CD14-positive monocyte (primary cell): ENCODE data around the gene SPX. TPM values are rescaled to one million over a fixed set of nuclear protein-coding genes. Genes with fewer than 3 reads are reported as not detected.

Experiments
- DNase-seq, 3 donors: peaks; one replicate each; pipeline ENCODE4 v3.0.0-alpha.2; 2011 to 2022
- H2AFZ ChIP-seq: 2 replicates; pipeline ENCODE4 v1.6.0; 2012; ENCODE audit warnings: mild to moderate bottlenecking, low read depth, low read length, inconsistent platforms; ENCODE audit not compliant: insufficient read depth, poor library complexity, severe bottlenecking
- H3K27ac ChIP-seq, 2 donors: 1 replicate in 1 of 2; 2 replicates in 1 of 2; pipeline ENCODE4 v1.5.1; 2012 to 2013; ENCODE audit warnings: low read length in 2 of 2, control low read depth in 1 of 2, inconsistent platforms in 1 of 2, low read depth in 1 of 2, mild to moderate bottlenecking in 1 of 2
- H3K27me3 ChIP-seq, 2 donors: one replicate each; pipeline versions ENCODE4 v1.6.0 to v1.6.1; 2011 to 2013; ENCODE audit warnings: low read length in 2 of 2; ENCODE audit not compliant: control insufficient read depth in 2 of 2, insufficient read depth in 2 of 2
- H3K36me3 ChIP-seq, 2 donors: replicated peaks in 1 of 2; 1 replicate in 1 of 2; 2 replicates in 1 of 2; pipeline versions ENCODE4 v1.5.1 to v1.6.1; 2012 to 2013; ENCODE audit warnings: low read length in 2 of 2, control low read depth in 1 of 2, inconsistent platforms in 1 of 2, mild to moderate bottlenecking in 1 of 2; ENCODE audit not compliant: insufficient read depth in 2 of 2, control insufficient read depth in 1 of 2
- H3K4me1 ChIP-seq, 2 donors: 1 replicate in 1 of 2; 2 replicates in 1 of 2; pipeline versions ENCODE4 v1.5.1 to v1.6.1; 2012 to 2013; ENCODE audit warnings: low read length in 2 of 2, control low read depth in 1 of 2, inconsistent platforms in 1 of 2, mild to moderate bottlenecking in 1 of 2, moderate library complexity in 1 of 2; ENCODE audit not compliant: insufficient read depth in 2 of 2, control insufficient read depth in 1 of 2
- H3K4me2 ChIP-seq: replicated peaks from 2 replicates; pipeline ENCODE3; 2012; ENCODE audit warnings: low read length, moderate library complexity, mild to moderate bottlenecking; ENCODE audit not compliant: poor library complexity, severe bottlenecking; ENCODE audit errors: extremely low read depth
- H3K4me3 ChIP-seq, 3 experiments: fragments of 200-600 bp in 1 of 3; sonication (generic) in 1 of 3; replicated peaks in 1 of 3; 1 replicate in 2 of 3; 2 replicates in 1 of 3; pipeline ENCODE4 v1.5.1; 2011 to 2013; ENCODE audit warnings: low read length in 3 of 3, mild to moderate bottlenecking in 3 of 3, control low read depth in 2 of 3, low read depth in 2 of 3, inconsistent platforms in 1 of 3, moderate library complexity in 1 of 3
- H3K79me2 ChIP-seq: 2 replicates; pipeline ENCODE4 v1.6.0; 2012; ENCODE audit warnings: mild to moderate bottlenecking, control low read depth, inconsistent platforms, low read length, moderate library complexity; ENCODE audit not compliant: insufficient read depth
- H3K9ac ChIP-seq: 2 replicates; pipeline ENCODE4 v1.6.0; 2017; ENCODE audit warnings: low read length, mild to moderate bottlenecking; ENCODE audit not compliant: insufficient read depth, poor library complexity, severe bottlenecking
- H3K9me3 ChIP-seq, 2 donors: replicated peaks in 1 of 2; 1 replicate in 1 of 2; 2 replicates in 1 of 2; pipeline versions ENCODE4 v1.5.1 to v1.6.1; 2012 to 2013; ENCODE audit warnings: low read length in 2 of 2, control low read depth in 1 of 2; ENCODE audit not compliant: control insufficient read depth in 1 of 2, insufficient read depth in 1 of 2
- H4K20me1 ChIP-seq: 2 replicates; pipeline ENCODE4 v1.6.0; 2012; ENCODE audit warnings: mild to moderate bottlenecking, low read length, control low read depth, moderate library complexity; ENCODE audit not compliant: insufficient read depth
- H3K27ac Mint-ChIP-seq, 7 donors: one replicate each; pipeline ENCODE4 v1.8.0; 2020; ENCODE audit warnings: mild to moderate bottlenecking in 7 of 7, mixed read lengths in 7 of 7, moderate library complexity in 6 of 7, inconsistent platforms in 2 of 7
- H3K27me3 Mint-ChIP-seq, 3 donors: one replicate each; pipeline ENCODE4 v1.8.0; 2021 to 2022; ENCODE audit warnings: low read depth in 3 of 3, mild to moderate bottlenecking in 3 of 3, mixed read lengths in 3 of 3, moderate library complexity in 3 of 3, inconsistent platforms in 1 of 3
- H3K36me3 Mint-ChIP-seq, 2 donors: one replicate each; pipeline ENCODE4 v1.8.0; 2020; ENCODE audit warnings: mixed read lengths in 2 of 2, inconsistent platforms in 1 of 2, mild to moderate bottlenecking in 1 of 2
- H3K4me1 Mint-ChIP-seq: one replicate; pipeline ENCODE4 v1.8.0; 2020; ENCODE audit warnings: mild to moderate bottlenecking, mixed read lengths
- H3K4me3 Mint-ChIP-seq, 2 donors: one replicate each; pipeline ENCODE4 v1.8.0; 2020; ENCODE audit warnings: mild to moderate bottlenecking in 2 of 2, mixed read lengths in 2 of 2, moderate library complexity in 1 of 2
- H3K9me3 Mint-ChIP-seq, 7 donors: one replicate each; pipeline ENCODE4 v1.8.0; 2020 to 2022; ENCODE audit warnings: mixed read lengths in 7 of 7, mild to moderate bottlenecking in 6 of 7, moderate library complexity in 6 of 7, inconsistent platforms in 2 of 7
- WGBS: methylation state at CpG from one replicate; pipeline ENCODE4 v1.1.5; 2013; ENCODE audit warnings: missing lambda C conversion rate; ENCODE audit not compliant: insufficient coverage; 5-methylcytosine and 5-hydroxymethylcytosine counted together
- intact Hi-C, 2 donors: fragments of 100-400 bp; cut with micrococcal nuclease; formaldehyde crosslinking; loops; one replicate each; pipeline versions ENCODE4 v1.15.0 to v1.15.1; 2023
- polyA minus RNA-seq: library from RNA; depleted of rRNA, polyadenylated mRNA; stranded (reverse); fragments of >200 nt; gene quantifications from 2 replicates; pipeline ENCODE4 v1.2.3, GENCODE V29; 2012
- polyA plus RNA-seq, 3 donors: library from polyadenylated mRNA; depleted of rRNA in 1 of 3; unstranded in 2 of 3; stranded (reverse) in 1 of 3; fragments of 300-500 nt in 2 of 3; fragments of >200 nt in 1 of 3; fragmentation: Illumina TruSeq in 2 of 3; gene quantifications; 1 replicate in 2 of 3; 2 replicates in 1 of 3; pipeline ENCODE4 v1.2.3, GENCODE V29; 2012 to 2021
- total RNA-seq, 12 experiments: library from RNA in 1 of 12; stranded (reverse) in 1 of 12; fragments of 120-200 nt in 1 of 12; gene quantifications; one replicate each; pipeline ENCODE4 v1.2.4 and lab custom pipeline; 2013 to 2026; ENCODE audit warnings: mixed read lengths in 6 of 12, inconsistent platforms in 1 of 12
- TF ChIP-seq, protein P1 (sequence below): fragments of 200-600 bp; IDR thresholded peaks from one replicate; pipeline ENCODE4 v1.8.0; 2022; ENCODE audit warnings: antibody characterized with exemption, mild to moderate bottlenecking

The SPX gene, protein sequence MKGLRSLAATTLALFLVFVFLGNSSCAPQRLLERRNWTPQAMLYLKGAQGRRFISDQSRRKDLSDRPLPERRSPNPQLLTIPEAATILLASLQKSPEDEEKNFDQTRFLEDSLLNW
- 0.15 TPM for total RNA-seq (2013)
- under 1 TPM in 1 of 3 donors, not detected in 2; 0.21 TPM for polyA plus RNA-seq
- polyA minus RNA-seq, result not detected in 2 replicates
- 0 to 1.8 (median 0.21) reads per million in 11 experiments for total RNA-seq (lab: John Stamatoyannopoulos, UW)

DNA sequence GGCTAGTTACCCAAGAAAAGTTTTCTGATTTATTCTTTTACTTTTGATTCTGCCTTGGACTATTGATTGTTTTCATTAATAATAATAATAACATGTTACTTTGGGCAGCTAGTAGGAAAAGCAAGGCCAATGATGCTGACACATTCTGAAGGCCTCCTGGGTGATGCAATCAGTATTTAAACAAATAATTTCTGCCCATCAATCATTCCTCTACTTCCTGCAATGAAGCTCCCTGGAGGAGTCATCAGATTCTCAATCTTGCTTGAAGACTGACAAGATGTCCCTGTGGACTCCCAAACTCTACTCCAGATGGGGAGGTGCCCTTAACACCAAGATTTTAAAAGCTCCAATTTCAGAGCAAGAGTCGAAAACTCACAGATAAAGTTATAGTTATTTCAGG lies at the start of gene SPX:
Gene SPX, plus strand, starts transcription at position 244 of the 400 bp plus-strand sequence. CDS start 177 bp downstream, outside the sequence.
- Mint-ChIP-seq H3K27me3 (peaks cover 47 to 61% (median 50%) of the 10 kb centered on the region in 3 donors), H3K9me3 (peaks cover 2 to 5% (median 4%) of the 10 kb centered on the region in 7 donors), H3K27ac (peak within 1 kb of the TSS in 1 of 7 donors; percentile 19), H3K4me1 (peaks cover 6% of the 10 kb centered on the region), H3K36me3 (no peaks in the 10 kb centered on the region), H3K4me3 (peak within 1 kb of the TSS in 1 of 2 donors; percentile 80)
- no peak within 1 kb of the TSS for H3K4me3 ChIP-seq
- intact Hi-C loops, result no loop called here
- H3K27ac ChIP-seq, result no peak within 1 kb of the TSS
- TF ChIP-seq, protein P1, sequence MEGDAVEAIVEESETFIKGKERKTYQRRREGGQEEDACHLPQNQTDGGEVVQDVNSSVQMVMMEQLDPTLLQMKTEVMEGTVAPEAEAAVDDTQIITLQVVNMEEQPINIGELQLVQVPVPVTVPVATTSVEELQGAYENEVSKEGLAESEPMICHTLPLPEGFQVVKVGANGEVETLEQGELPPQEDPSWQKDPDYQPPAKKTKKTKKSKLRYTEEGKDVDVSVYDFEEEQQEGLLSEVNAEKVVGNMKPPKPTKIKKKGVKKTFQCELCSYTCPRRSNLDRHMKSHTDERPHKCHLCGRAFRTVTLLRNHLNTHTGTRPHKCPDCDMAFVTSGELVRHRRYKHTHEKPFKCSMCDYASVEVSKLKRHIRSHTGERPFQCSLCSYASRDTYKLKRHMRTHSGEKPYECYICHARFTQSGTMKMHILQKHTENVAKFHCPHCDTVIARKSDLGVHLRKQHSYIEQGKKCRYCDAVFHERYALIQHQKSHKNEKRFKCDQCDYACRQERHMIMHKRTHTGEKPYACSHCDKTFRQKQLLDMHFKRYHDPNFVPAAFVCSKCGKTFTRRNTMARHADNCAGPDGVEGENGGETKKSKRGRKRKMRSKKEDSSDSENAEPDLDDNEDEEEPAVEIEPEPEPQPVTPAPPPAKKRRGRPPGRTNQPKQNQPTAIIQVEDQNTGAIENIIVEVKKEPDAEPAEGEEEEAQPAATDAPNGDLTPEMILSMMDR, result no peak
- no peaks in the 10 kb centered on the region for H4K20me1 ChIP-seq
- no peak within 1 kb of the TSS for H3K9ac ChIP-seq
- peak within 1 kb of the TSS; percentile 64 for H2AFZ ChIP-seq
- no peak within 1 kb of the TSS for H3K4me2 ChIP-seq
- no peaks in the 10 kb centered on the region for H3K79me2 ChIP-seq
- no peaks in the 10 kb centered on the region for H3K36me3 ChIP-seq
- DNase-seq, result no peak
- no CpG with 5 or more reads among the region's 1 CpG for WGBS
- peaks cover 9 to 11% of the 10 kb centered on the region in 2 donors for H3K4me1 ChIP-seq
- H3K27me3 ChIP-seq, result peaks cover 56 to 59% of the 10 kb centered on the region in 2 donors
- H3K9me3 ChIP-seq, result peaks cover 0 to 7% of the 10 kb centered on the region in 2 donors

DNA sequence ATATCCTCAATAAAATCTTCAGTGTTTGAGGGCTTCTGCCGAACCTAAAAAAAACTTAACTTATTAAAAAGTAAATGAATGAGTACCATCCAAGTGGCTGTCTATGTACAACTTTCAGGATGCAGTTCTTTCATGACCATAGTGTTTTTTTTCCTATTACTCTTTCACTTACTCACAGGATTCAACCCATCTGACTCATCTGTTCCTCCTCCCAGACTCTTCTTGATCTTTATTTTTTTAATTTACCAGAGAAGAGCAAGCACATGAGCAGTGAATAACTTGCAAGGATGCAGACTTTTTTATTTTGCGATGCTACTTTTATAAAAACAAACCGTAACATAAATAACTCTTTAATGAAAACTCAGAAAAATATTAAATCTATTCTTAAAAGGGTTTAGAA lies 49.1 kb upstream of the SPX start:
- Histone ChIP-seq H3K27ac (no peak overlapping the region), H3K27me3 (no peaks in the 10 kb centered on the region), H3K9ac (no peak overlapping the region), H3K36me3 (peaks cover 94 to 100% of the 10 kb centered on the region in 2 donors), H3K4me3 (no peak overlapping the region), H2AFZ (no peak overlapping the region), H4K20me1 (no peaks in the 10 kb centered on the region), H3K4me1 (no peaks in the 10 kb centered on the region), H3K4me2 (no peak overlapping the region), H3K79me2 (no peaks in the 10 kb centered on the region), H3K9me3 (no peaks in the 10 kb centered on the region)
- intact Hi-C loops, result no loop called here
- Mint-ChIP-seq H3K4me3 (no peak overlapping the region), H3K36me3 (peaks cover 16 to 45% of the 10 kb centered on the region in 2 donors), H3K4me1 (no peaks in the 10 kb centered on the region), H3K27ac (peak overlapping the region in 1 of 7 donors; percentile 28), H3K27me3 (no peaks in the 10 kb centered on the region), H3K9me3 (no peaks in the 10 kb centered on the region)
- TF ChIP-seq, protein P1, result no peak
- DNase-seq, result no peak
- WGBS, result no CpG with 5 or more reads among the region's 3 CpGs
